NCI-H2171 (cell line): Measurements from ENCODE around the gene RAD51D.
"Not testable (repeated sequence)": the region's sequence is repeated elsewhere in the genome, so short reads cannot be mapped to it uniquely, and the experiment has no call there.

ENCODE experiments used
- DNase-seq: peaks from one replicate; lab custom pipeline; 2025; lab: John Stamatoyannopoulos, UW

Gene RAD51D

GRCh38 chr17:35141681-35142466, 22.2 kb upstream of the RAD51D start, which contains the start of gene NLE1:
Gene NLE1, minus strand, starts transcription at chr17:35142303. Its CDS starts 28 bp downstream, at chr17:35142275.
- peak; percentile 76 for DNase-seq

GRCh38 chr17:35138218-35138617, 18.6 kb upstream of the RAD51D start:
- no peak for DNase-seq

- DNase-seq = no peak
Measured at GRCh38 chr17:35135322-35135721, 15.7 kb upstream of the RAD51D start.

- DNase-seq = no peak
Measured at GRCh38 chr17:35132816-35133550, 13.3 kb upstream of the RAD51D start.

GRCh38 chr17:35132099-35132498, 12.4 kb upstream of the RAD51D start:
- no peak for DNase-seq

GRCh38 chr17:35130392-35130791, 10.7 kb upstream of the RAD51D start:
- DNase-seq = no peak

- no peak for DNase-seq
Measured at GRCh38 chr17:35129973-35130351, 10.3 kb upstream of the RAD51D start.

GRCh38 chr17:35129154-35129972, 9.7 kb upstream of the RAD51D start:
- no peak for DNase-seq

GRCh38 chr17:35127751-35128514, 8.3 kb upstream of the RAD51D start:
- DNase-seq = no peak

GRCh38 chr17:35121315-35121714, 1.7 kb upstream of the RAD51D start, which contains the start of gene FNDC8:
Gene FNDC8, plus strand, starts transcription at chr17:35121615. Its CDS starts 79 bp downstream, at chr17:35121694.
- no peak for DNase-seq

GRCh38 chr17:35117984-35118383, 1.7 kb downstream of the RAD51D start:
- DNase-seq = no peak

GRCh38 chr17:35116845-35117244, 2.8 kb downstream of the RAD51D start:
- no peak for DNase-seq

- DNase-seq = not testable (repeated sequence)
Measured at GRCh38 chr17:35110791-35111190, 8.9 kb downstream of the RAD51D start.

GRCh38 chr17:35104844-35105450, 14.7 kb downstream of the RAD51D start:
- no peak for DNase-seq

- DNase-seq = no peak
Measured at GRCh38 chr17:35103271-35103670, 16.4 kb downstream of the RAD51D start.

- no peak for DNase-seq
Measured at GRCh38 chr17:35101725-35102124, 17.9 kb downstream of the RAD51D start.

GRCh38 chr17:35101036-35101435, 18.6 kb downstream of the RAD51D start:
- no peak for DNase-seq

GRCh38 chr17:35099908-35100307, 19.8 kb downstream of the RAD51D start:
- DNase-seq = no peak

GRCh38 chr17:35097776-35098175, 21.9 kb downstream of the RAD51D start:
- DNase-seq = no peak

GRCh38 chr17:35095741-35096140, 23.9 kb downstream of the RAD51D start:
- DNase-seq = no peak

- no peak for DNase-seq
Measured at GRCh38 chr17:35094902-35095301, 24.8 kb downstream of the RAD51D start.
